ENCODE results near the gene CIB1. TPM values are rescaled to one million over a fixed set of nuclear protein-coding genes. Genes with fewer than 3 reads are reported as not detected.

Gene CIB1
- total RNA-seq (2013; cell fraction: nucleolus; rRNA removed): 10.1 and 10.3 TPM in 2 replicates
- total RNA-seq (2014; rRNA removed) (67.1 and 73.8 TPM in 2 replicates), total RNA-seq (2014; rRNA removed; fragmentation: Illumina TruSeq; extraction: Trizol) (51.4 and 53.0 TPM in 2 replicates), total RNA-seq (2021) (80.8 and 88.8 TPM in 2 replicates), polyA plus RNA-seq (2011; rRNA removed) (78.5 and 155 TPM in 2 replicates), polyA plus RNA-seq (2014; fragmentation: Illumina TruSeq; extraction: Trizol) (42.7 and 83.0 TPM in 2 replicates), polyA plus RNA-seq (2014; fragmentation: Nextera tagmentation; extraction: Ambion mirVana) (10 to 100 TPM; 10.8 to 42.5 TPM), polyA plus RNA-seq (2014; rRNA removed) (141 and 142 TPM in 2 replicates), polyA plus RNA-seq (2016; fragmentation: Nextera tagmentation; extraction: Ambion mirVana) (100 to 1,000 TPM; 128 to 134 TPM), polyA minus RNA-seq (2011; rRNA and poly(A)+ RNA removed) (57.2 and 93.1 TPM in 2 replicates), Bru-seq, nascent RNA (percentile 95 among the genes with signal in this experiment), BruChase-seq, experiment 1, labeled RNA remaining after a 6-hour chase (percentile 97 among the genes with signal in this experiment), BruChase-seq, experiment 2, labeled RNA remaining after a 2-hour chase (percentile 96 among the genes with signal in this experiment)
- polyA plus RNA-seq (2011; ENCODE audit: low read depth): 55.1 TPM
- polyA plus RNA-seq (2011; cell fraction: cytosol; rRNA removed): 207 and 248 TPM in 2 replicates
- 114 and 156 TPM in 2 replicates for polyA plus RNA-seq (2011; cell fraction: nucleus; rRNA removed)
- 109 and 142 TPM in 2 replicates for polyA plus RNA-seq (2012)
- 17.9 and 31.4 TPM in 2 replicates for polyA minus RNA-seq (2011; cell fraction: cytosol; rRNA and poly(A)+ RNA removed)
- polyA minus RNA-seq (2011; cell fraction: nucleus; rRNA and poly(A)+ RNA removed): 11.7 and 13.8 TPM in 2 replicates
- long read RNA-seq, experiment 1, transcript CIB1-201 (7 exons, 1,247 nt): major isoform, 94 of 105 reads
- long read RNA-seq, experiment 1, partial matches to known transcripts: 2 of 105 reads
- long read RNA-seq, experiment 1, other reads (novel, unspliced or antisense): 8 of 105 reads
- long read RNA-seq, experiment 2, transcript CIB1-201 (7 exons, 1,247 nt): major isoform, 255 of 299 reads
- long read RNA-seq, experiment 2, transcript CIB1-202 (7 exons, 1,096 nt): minor isoform, 6 of 299 reads
- long read RNA-seq, experiment 2, partial matches to known transcripts: 12 of 299 reads
- long read RNA-seq, experiment 2, other reads (novel, unspliced or antisense): 26 of 299 reads

GRCh38 chr15:90233387-90234095 is at the start of gene CIB1:
Gene CIB1, minus strand, starts transcription at chr15:90233941. Its CDS starts 56 bp downstream, at chr15:90233885.
- intact Hi-C loops (cut with micrococcal nuclease; ENCODE audit: unreplicated experiment) (loop anchor here (2.0 to 5.0 kb wide), 6 partner anchors 25 to 429 kb away; partner anchors contain the start of gene AP3S2), in situ Hi-C loops (cut with MboI) (no loop called here)
- Histone ChIP-seq H3K9ac (ENCODE audit: control insufficient read depth, insufficient read depth, low read length) (peak within 1 kb of the TSS; percentile 85), H3K36me3 (ENCODE audit: control insufficient read depth in 2 of 2, insufficient read depth in 2 of 2, low read length in 1 of 2) (peaks cover 8 to 16% of the 10 kb centered on the region in 2 experiments; a peak in 3 of 4 replicates), H3K4me3 (peak within 1 kb of the TSS; percentile 79), H4K20me1 (ENCODE audit: control insufficient read depth, insufficient read depth) (no peaks in the 10 kb centered on the region), H3K4me1 (ENCODE audit: control insufficient read depth, insufficient read depth, low read length) (peaks cover 28% of the 10 kb centered on the region), H3K27ac (ENCODE audit: control insufficient read depth, insufficient read depth) (peak within 1 kb of the TSS; percentile 85), H3K27me3 (replicated peaks in 1 of 2; ENCODE audit: control insufficient read depth in 2 of 2, insufficient read depth in 2 of 2, low read length in 1 of 2) (no peaks in the 10 kb centered on the region), H2AFZ (ENCODE audit: control insufficient read depth, low read depth, low read length) (peak within 1 kb of the TSS; percentile 89), H3K4me2 (ENCODE audit: control insufficient read depth, insufficient read depth) (peak within 1 kb of the TSS; percentile 95), H3K9me3 (replicated peaks; ENCODE audit: control insufficient read depth, insufficient read depth, low read length) (no peaks in the 10 kb centered on the region), H3K79me2 (ENCODE audit: control insufficient read depth, insufficient read depth, low read length) (peaks cover 19% of the 10 kb centered on the region)
- SMC1A ChIA-PET (ENCODE audit: uncharacterized antibody, unreplicated experiment): interaction anchor here (0.6 to 4.5 kb wide), 24 partner anchors 9 to 87 kb away, joined by 3 to 70 read pairs (median 6); partner anchors contain the start of genes SEMA4B and TTLL13
- POLR2A ChIA-PET: interaction anchor here (0.5 to 4.9 kb wide), 31 partner anchors 10 to 957 kb away, joined by 3 to 31 read pairs (median 5); partner anchors contain the start of genes IDH2, NGRN, SEMA4B and TTLL13
- DNase-seq (ENCODE audit: low read depth, low spot score): no peak
- CTCF ChIA-PET: interaction anchor here (0.6 to 4.8 kb wide), 21 partner anchors 12 to 451 kb away, joined by 3 to 38 read pairs (median 7); partner anchors contain the start of genes NGRN and SEMA4B
- TSS peak; percentile 78 for BruUV-seq (replicated peaks)
- peak; percentile 88 for ATAC-seq
- 1% methylated on average over 56 of the region's 63 CpGs for WGBS (ENCODE audit: insufficient coverage, insufficient replicate concordance, low lambda C conversion rate, missing lambda C conversion rate)
- no peak for FAIRE-seq
- RAD21 ChIA-PET (ENCODE audit: unreplicated experiment): interaction anchor here (0.6 to 3.6 kb wide), 35 partner anchors 11 to 701 kb away, joined by 3 to 47 read pairs (median 4); partner anchors contain the start of genes AP3S2, HDDC3, NGRN and SEMA4B
- peak; percentile 19; the same call in 1 of the 2 replicates for TF ChIP-seq TCF12 (IDR thresholded peaks at IDR 0.05; ENCODE audit: low read depth, low read length)
- no peak for TF ChIP-seq CBX3 (IDR thresholded peaks at IDR 0.05; ENCODE audit: borderline replicate concordance, low read depth)
- TF ChIP-seq E2F4 (IDR thresholded peaks at IDR 0.05; ENCODE audit: low read depth, low read length): no peak
- no peak for TF ChIP-seq KDM1A (IDR thresholded peaks at IDR 0.05; ENCODE audit: borderline replicate concordance)
- no peak for TF ChIP-seq NBN (IDR thresholded peaks at IDR 0.05)
- TF ChIP-seq KAT2A (conservative IDR thresholded peaks at IDR 0.05; ENCODE audit: control insufficient read depth, low read depth, low read length): no peak
- TF ChIP-seq HSF1 (IDR thresholded peaks at IDR 0.05; ENCODE audit: low read depth, low read length): no peak
- no peak for TF ChIP-seq MEF2A (IDR thresholded peaks at IDR 0.05; ENCODE audit: insufficient read depth, low read depth, low read length)
- TF ChIP-seq ATF7 (IDR thresholded peaks at IDR 0.05; ENCODE audit: low read depth): no peak
- peak; percentile 88 for TF ChIP-seq CREB1 (IDR thresholded peaks at IDR 0.05; ENCODE audit: low read depth)
- TF ChIP-seq RELB (IDR thresholded peaks at IDR 0.05; ENCODE audit: low read depth): no peak
- TF ChIP-seq GATAD2B (conservative IDR thresholded peaks at IDR 0.05; ENCODE audit: low read depth): peak; percentile 42; the same call in 1 of the 2 replicates
- no peak for TF ChIP-seq NFXL1 (IDR thresholded peaks at IDR 0.05; ENCODE audit: borderline replicate concordance)
